KG1 (cell line): ENCODE results near the gene AKIP1.
A peak's percentile ranks its signal among the peaks of the same experiment; 100 is the strongest.
"Not testable (repeated sequence)": the region's sequence is repeated elsewhere in the genome, so short reads cannot be mapped to it uniquely, and the experiment has no call there.

Source experiments
- DNase-seq: peaks from one replicate; lab custom pipeline; 2025; lab: John Stamatoyannopoulos, UW

Gene AKIP1

GRCh38 chr11:8911029-8911823, at the start of gene AKIP1:
Gene AKIP1, plus strand, starts transcription at chr11:8911189. Its CDS starts 261 bp downstream, at chr11:8911450.
- peak; percentile 91 for DNase-seq

- no peak for DNase-seq
These were observed 47.2 kb upstream of the AKIP1 start for GRCh38 chr11:8863838-8864237.

- DNase-seq, result no peak
These were observed 45.7 kb upstream of the AKIP1 start for GRCh38 chr11:8865304-8865703.

- no peak for DNase-seq
These were observed 44.0 kb upstream of the AKIP1 start for GRCh38 chr11:8867035-8867434.

GRCh38 chr11:8867931-8868631, 42.9 kb upstream of the AKIP1 start:
- DNase-seq, result no peak

- DNase-seq, result no peak
These were observed 40.4 kb upstream of the AKIP1 start for GRCh38 chr11:8870411-8871170.

- no peak for DNase-seq
These were observed 39.7 kb upstream of the AKIP1 start for GRCh38 chr11:8871171-8871775.

- no peak for DNase-seq
These were observed 39.0 kb upstream of the AKIP1 start for GRCh38 chr11:8871962-8872361.

- no peak for DNase-seq
These were observed 37.1 kb upstream of the AKIP1 start for GRCh38 chr11:8873741-8874405.

GRCh38 chr11:8878771-8879170, 32.2 kb upstream of the AKIP1 start:
- DNase-seq, result no peak

GRCh38 chr11:8881585-8881984, 29.4 kb upstream of the AKIP1 start:
- not testable (repeated sequence) for DNase-seq

- DNase-seq, result no peak
These were observed 24.7 kb upstream of the AKIP1 start for GRCh38 chr11:8886322-8886721.

- DNase-seq, result not testable (repeated sequence)
These were observed 19.8 kb upstream of the AKIP1 start for GRCh38 chr11:8891185-8891584.

- no peak for DNase-seq
These were observed 11.8 kb upstream of the AKIP1 start for GRCh38 chr11:8899119-8899753.

- no peak for DNase-seq
These were observed 5.3 kb upstream of the AKIP1 start for GRCh38 chr11:8905528-8906165.

- no peak for DNase-seq
These were observed 3.9 kb upstream of the AKIP1 start for GRCh38 chr11:8907116-8907515.

GRCh38 chr11:8908099-8908498, 2.9 kb upstream of the AKIP1 start:
- no peak for DNase-seq

- no peak for DNase-seq
These were observed 351 bp upstream of the AKIP1 start for GRCh38 chr11:8910649-8911026.

- DNase-seq, result peak; percentile 57
These were observed 3.1 kb downstream of the AKIP1 start for GRCh38 chr11:8913961-8914660.

- no peak for DNase-seq
These were observed 3.7 kb downstream of the AKIP1 start for GRCh38 chr11:8914661-8915018.
